HL-60 (cell line): ENCODE results near the gene IQGAP3.

Experiments
- CTCF ChIP-seq: IDR thresholded peaks from one replicate; pipeline ENCODE4 v1.5.1; 2011; ENCODE audit warnings: low read length, control low read depth, inconsistent platforms; ENCODE audit not compliant: insufficient read depth
- GABPA ChIP-seq: IDR thresholded peaks from 2 replicates; pipeline ENCODE4 v1.6.1; 2012; ENCODE audit warnings: low read depth
- POLR2AphosphoS5 ChIP-seq: IDR thresholded peaks from 2 replicates; pipeline ENCODE4 v1.6.1; 2012; ENCODE audit warnings: low read depth
- SPI1 ChIP-seq: IDR thresholded peaks from 2 replicates; pipeline ENCODE4 v1.6.1; 2012; ENCODE audit warnings: low read depth, mild to moderate bottlenecking, borderline replicate concordance

- TF ChIP-seq CTCF = no peak
- TF ChIP-seq GABPA = no peak
- no peak for TF ChIP-seq POLR2AphosphoS5
- TF ChIP-seq SPI1 = no peak
Measured at GRCh38 chr1:156503698-156504437, 68.5 kb downstream of the IQGAP3 start.
